ENCODE data around the gene UBL7. TPM values are rescaled to one million over a fixed set of nuclear protein-coding genes. Genes with fewer than 3 reads are reported as not detected.

UBL7 gene
- total and polyA plus RNA-seq, 2 of the 8 experiments (the other 6 are each of a cell fraction or from before 2014, with no cell fraction given) = 71.5 to 183 TPM

DNA sequence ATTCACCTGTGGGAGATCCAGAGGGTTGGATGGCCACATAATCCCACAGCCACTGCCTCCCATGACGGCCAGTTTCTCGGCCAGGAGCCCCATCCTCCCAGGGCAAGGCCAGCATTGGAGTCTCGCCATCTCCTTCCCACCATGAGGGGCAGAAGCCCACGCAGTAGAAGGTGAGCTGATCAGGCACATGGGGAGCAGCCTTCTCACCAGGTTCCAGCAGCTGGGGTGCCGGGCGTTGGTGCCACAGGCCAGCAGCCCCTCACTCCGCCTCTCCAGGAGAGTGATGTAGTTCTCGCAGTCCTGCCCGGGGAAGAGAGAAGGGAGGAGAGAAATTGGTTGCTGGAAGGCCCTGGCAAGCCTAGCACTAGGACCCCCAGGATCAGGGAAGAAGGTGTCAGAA is 43.3 kb downstream of the UBL7 start (continued):
- no peak for TF ChIP-seq SUZ12 (IDR thresholded peaks at IDR 0.05; ENCODE audit: low read length)
- no peak for TF ChIP-seq SAP30 (IDR thresholded peaks at IDR 0.05; ENCODE audit: insufficient read depth, insufficient replicate concordance, low read length)
- no peak for TF ChIP-seq KDM5A (IDR thresholded peaks at IDR 0.05; ENCODE audit: low read length)

All from H1 (cell line).